H9 (cell line): ENCODE measurements around the gene HCFC1. TPM values are rescaled to one million over a fixed set of nuclear protein-coding genes. Genes with fewer than 3 reads are reported as not detected.

Experiments
- DNase-seq: peaks from one replicate; pipeline ENCODE4 v3.0.0-alpha.2; 2017
- H2AFZ ChIP-seq: one replicate; pipeline ENCODE4 v1.6.1; 2013; ENCODE audit warnings: mild to moderate bottlenecking, low read length, control low read depth, moderate library complexity
- H2AK5ac ChIP-seq: 2 replicates; pipeline ENCODE4 v1.6.1; 2013; ENCODE audit warnings: low read length, control low read depth, mixed read lengths; ENCODE audit not compliant: insufficient read length
- H2BK120ac ChIP-seq: one replicate; pipeline ENCODE4 v1.6.1; 2013; ENCODE audit warnings: low read depth, mild to moderate bottlenecking, low read length, control low read depth, inconsistent platforms; ENCODE audit not compliant: poor library complexity, severe bottlenecking
- H2BK12ac ChIP-seq: 2 replicates; pipeline ENCODE4 v1.6.1; 2013; ENCODE audit warnings: low read length, control low read depth, mixed read lengths, low read depth; ENCODE audit not compliant: insufficient read length
- H2BK15ac ChIP-seq: 2 replicates; pipeline ENCODE4 v1.6.1; 2013; ENCODE audit warnings: low read depth, low read length, control low read depth
- H2BK20ac ChIP-seq: one replicate; pipeline ENCODE4 v1.6.1; 2013; ENCODE audit warnings: low read depth, mild to moderate bottlenecking, low read length, control low read depth, inconsistent platforms; ENCODE audit not compliant: poor library complexity, severe bottlenecking
- H2BK5ac ChIP-seq: 2 replicates; pipeline ENCODE4 v1.6.1; 2013; ENCODE audit warnings: low read length, control low read depth, mixed read lengths; ENCODE audit not compliant: insufficient read length
- H3K14ac ChIP-seq: 2 replicates; pipeline ENCODE4 v1.6.1; 2013; ENCODE audit warnings: low read length, control low read depth; ENCODE audit not compliant: insufficient read depth
- H3K18ac ChIP-seq: 2 replicates; pipeline ENCODE4 v1.6.1; 2013; ENCODE audit warnings: low read depth, mild to moderate bottlenecking, mixed read lengths, low read length, control low read depth; ENCODE audit not compliant: insufficient read length
- H3K23ac ChIP-seq: 2 replicates; pipeline ENCODE4 v1.6.1; 2013; ENCODE audit warnings: low read length, control low read depth, mixed read lengths, low read depth; ENCODE audit not compliant: insufficient read length
- H3K23me2 ChIP-seq: 2 replicates; pipeline ENCODE4 v1.6.1; 2013; ENCODE audit warnings: low read depth, mild to moderate bottlenecking, mixed read lengths, low read length, control low read depth; ENCODE audit not compliant: insufficient read length, poor library complexity, severe bottlenecking
- H3K27ac ChIP-seq: 2 replicates; pipeline ENCODE4 v1.5.1; 2013; ENCODE audit warnings: low read length, control low read depth, mixed read lengths, low read depth; ENCODE audit not compliant: insufficient read length
- H3K27me3 ChIP-seq: 2 replicates; pipeline ENCODE4 v1.6.1; 2013; ENCODE audit warnings: low read length, control low read depth, inconsistent platforms; ENCODE audit not compliant: insufficient read depth
- H3K4ac ChIP-seq: 2 replicates; pipeline ENCODE4 v1.6.1; 2013; ENCODE audit warnings: low read depth, mild to moderate bottlenecking, control low read depth, inconsistent platforms, low read length, moderate library complexity
- H3K4me1 ChIP-seq: 2 replicates; pipeline ENCODE4 v1.6.1; 2013; ENCODE audit warnings: low read length, control low read depth, inconsistent platforms; ENCODE audit not compliant: insufficient read depth
- H3K4me2 ChIP-seq: 2 replicates; pipeline ENCODE4 v1.6.1; 2013; ENCODE audit warnings: low read length, control low read depth, mixed read lengths; ENCODE audit not compliant: insufficient read length, insufficient read depth
- H3K56ac ChIP-seq: 2 replicates; pipeline ENCODE4 v1.6.1; 2013; ENCODE audit warnings: low read depth, mild to moderate bottlenecking, mixed read lengths, low read length, control low read depth; ENCODE audit not compliant: insufficient read length
- H3K79me1 ChIP-seq: 2 replicates; pipeline ENCODE4 v1.6.1; 2013; ENCODE audit warnings: low read depth, mild to moderate bottlenecking, moderate library complexity, low read length, control low read depth, inconsistent platforms; ENCODE audit not compliant: insufficient read depth, poor library complexity, severe bottlenecking
- H3K79me2 ChIP-seq: 2 replicates; pipeline ENCODE4 v1.6.1; 2013; ENCODE audit warnings: low read length, control low read depth, inconsistent platforms; ENCODE audit not compliant: insufficient read depth
- H3K9ac ChIP-seq: 2 replicates; pipeline ENCODE4 v1.6.1; 2013; ENCODE audit warnings: low read length, control low read depth, mixed read lengths; ENCODE audit not compliant: insufficient read length; ENCODE audit errors: extremely low read depth
- H3K9me3 ChIP-seq: one replicate; pipeline ENCODE4 v1.6.1; 2013; ENCODE audit warnings: low read depth, low read length, inconsistent platforms; ENCODE audit not compliant: control insufficient read depth
- H3T11ph ChIP-seq: one replicate; pipeline ENCODE4 v1.6.1; 2013; ENCODE audit warnings: mild to moderate bottlenecking, low read length, control low read depth, inconsistent platforms
- H4K20me1 ChIP-seq: one replicate; pipeline ENCODE4 v1.6.1; 2013; ENCODE audit not compliant: control insufficient read depth, insufficient read length, insufficient read depth
- H4K5ac ChIP-seq: 2 replicates; pipeline ENCODE4 v1.6.1; 2013; ENCODE audit warnings: low read depth, mild to moderate bottlenecking, mixed read lengths, low read length, control low read depth; ENCODE audit not compliant: insufficient read length
- H4K8ac ChIP-seq: replicated peaks from 2 replicates; pipeline ENCODE4 v1.6.1; 2013; ENCODE audit warnings: low read length, control low read depth, mixed read lengths, low read depth; ENCODE audit not compliant: insufficient read length
- H4K91ac ChIP-seq: 2 replicates; pipeline ENCODE4 v1.6.1; 2013; ENCODE audit warnings: low read depth, mild to moderate bottlenecking, moderate library complexity, mixed read lengths, low read length, control low read depth; ENCODE audit not compliant: insufficient read length
- H3K27ac Mint-ChIP-seq, 3 experiments: 2 replicates in 2 of 3; 3 replicates in 1 of 3; pipeline ENCODE4 v1.8.0; 2020 to 2021; ENCODE audit warnings: mixed read lengths in 3 of 3, mild to moderate bottlenecking in 1 of 3, moderate library complexity in 1 of 3
- H3K27me3 Mint-ChIP-seq: 2 replicates; pipeline ENCODE4 v1.8.0; 2021; ENCODE audit warnings: low read depth, mild to moderate bottlenecking, moderate library complexity, mixed read lengths
- H3K36me3 Mint-ChIP-seq, 3 experiments: 2 replicates in 2 of 3; 3 replicates in 1 of 3; pipeline ENCODE4 v1.8.0; 2020 to 2021; ENCODE audit warnings: low read depth in 3 of 3, mixed read lengths in 3 of 3; ENCODE audit not compliant: insufficient read depth in 1 of 3
- H3K4me1 Mint-ChIP-seq, 2 experiments: 2 replicates each; pipeline ENCODE4 v1.8.0; 2020; ENCODE audit warnings: mixed read lengths in 2 of 2
- H3K4me3 Mint-ChIP-seq, 2 experiments: 2 replicates in 1 of 2; 3 replicates in 1 of 2; pipeline ENCODE4 v1.8.0; 2020 to 2021; ENCODE audit warnings: mild to moderate bottlenecking in 2 of 2, mixed read lengths in 2 of 2, moderate library complexity in 1 of 2
- H3K9me3 Mint-ChIP-seq, 2 experiments: 2 replicates in 1 of 2; 3 replicates in 1 of 2; pipeline ENCODE4 v1.8.0; 2020; ENCODE audit warnings: mild to moderate bottlenecking in 2 of 2, mixed read lengths in 2 of 2, moderate library complexity in 1 of 2
- WGBS: extraction: QIAGEN DNeasy Blood & Tissue Kit; methylation state at CpG from one replicate; pipeline ENCODE4 v1.1.7; 2013; ENCODE audit warnings: missing lambda C conversion rate, low lambda C conversion rate, mixed read lengths; ENCODE audit not compliant: insufficient read length; ENCODE audit errors: extremely low coverage; 5-methylcytosine and 5-hydroxymethylcytosine counted together
- total RNA-seq: library from RNA; stranded (reverse); gene quantifications from 2 replicates; pipeline ENCODE4 v1.2.1, GENCODE V29; 2021
- TF ChIP-seq, protein P1 (sequence below): fragments of 200-600 bp; sonication (generic); conservative IDR thresholded peaks from 3 replicates; pipeline ENCODE4 v1.8.0; 2021; ENCODE audit warnings: antibody characterized with exemption, mild to moderate bottlenecking

The HCFC1 gene
- total RNA-seq, 1 experiment from 2014 or later = 144 TPM

DNA sequence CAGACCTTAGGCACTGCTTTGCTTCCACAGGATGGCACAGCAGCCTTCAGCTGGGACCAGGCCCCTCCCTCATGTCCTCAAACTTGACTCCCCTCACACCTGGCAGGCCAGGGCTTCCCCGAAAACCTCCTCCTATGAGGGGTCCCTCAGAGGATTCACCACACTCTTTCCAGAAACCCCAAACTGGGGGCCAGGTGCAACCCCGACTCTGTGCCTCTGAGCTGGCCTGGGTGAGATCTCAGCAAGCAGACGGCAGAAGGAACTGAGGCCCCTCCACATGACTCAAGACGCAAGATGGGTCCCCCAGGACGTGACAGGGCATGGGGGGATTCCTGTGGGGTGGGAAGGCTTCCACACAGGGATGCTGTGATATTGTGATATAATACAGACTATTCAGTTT is 6.2 kb downstream of the HCFC1 start:
- H2AK5ac ChIP-seq = no peak overlapping the region

More for the DNA sequence above, 6.2 kb downstream of the HCFC1 start:
- peaks cover 0 to 3% of the 10 kb centered on the region in 2 experiments; a peak in 1 of 5 replicates for H3K9me3 Mint-ChIP-seq
- Histone ChIP-seq H2BK15ac (no peak overlapping the region), H4K5ac (no peak overlapping the region), H4K8ac (no peak overlapping the region), H3T11ph (no peak overlapping the region), H3K9ac (no peak overlapping the region), H2BK5ac (no peak overlapping the region), H3K9me3 (no peaks in the 10 kb centered on the region), H3K79me1 (peaks cover 5% of the 10 kb centered on the region), H4K91ac (no peak overlapping the region), H3K18ac (no peak overlapping the region), H2BK20ac (no peak overlapping the region), H4K20me1 (no peaks in the 10 kb centered on the region), H3K4me1 (peaks cover 4% of the 10 kb centered on the region; the same call in 1 of the 2 replicates), H3K4ac (no peak overlapping the region), H3K23me2 (peaks cover 13% of the 10 kb centered on the region), H2BK120ac (no peak overlapping the region), H3K4me2 (no peak overlapping the region), H2BK12ac (no peak overlapping the region), H3K14ac (no peak overlapping the region), H3K27ac (no peak overlapping the region), H2AFZ (no peak overlapping the region), H3K23ac (no peak overlapping the region), H3K56ac (no peak overlapping the region), H3K27me3 (no peaks in the 10 kb centered on the region), H3K79me2 (peaks cover 50% of the 10 kb centered on the region; the same call in 1 of the 2 replicates)
- peaks cover 34 to 67% (median 52%) of the 10 kb centered on the region in 3 experiments for H3K36me3 Mint-ChIP-seq
- H3K27ac Mint-ChIP-seq = peak overlapping the region in 2 of 3 experiments; percentile 36 to 70; a peak in 3 of 7 replicates
- peaks cover 1% of the 10 kb centered on the region; the same call in 1 of the 2 replicates for H3K27me3 Mint-ChIP-seq
- no peak overlapping the region for H3K4me3 Mint-ChIP-seq
- WGBS = no CpG with 5 or more reads among the region's 5 CpGs
- no peak for DNase-seq
- TF ChIP-seq, protein P1, sequence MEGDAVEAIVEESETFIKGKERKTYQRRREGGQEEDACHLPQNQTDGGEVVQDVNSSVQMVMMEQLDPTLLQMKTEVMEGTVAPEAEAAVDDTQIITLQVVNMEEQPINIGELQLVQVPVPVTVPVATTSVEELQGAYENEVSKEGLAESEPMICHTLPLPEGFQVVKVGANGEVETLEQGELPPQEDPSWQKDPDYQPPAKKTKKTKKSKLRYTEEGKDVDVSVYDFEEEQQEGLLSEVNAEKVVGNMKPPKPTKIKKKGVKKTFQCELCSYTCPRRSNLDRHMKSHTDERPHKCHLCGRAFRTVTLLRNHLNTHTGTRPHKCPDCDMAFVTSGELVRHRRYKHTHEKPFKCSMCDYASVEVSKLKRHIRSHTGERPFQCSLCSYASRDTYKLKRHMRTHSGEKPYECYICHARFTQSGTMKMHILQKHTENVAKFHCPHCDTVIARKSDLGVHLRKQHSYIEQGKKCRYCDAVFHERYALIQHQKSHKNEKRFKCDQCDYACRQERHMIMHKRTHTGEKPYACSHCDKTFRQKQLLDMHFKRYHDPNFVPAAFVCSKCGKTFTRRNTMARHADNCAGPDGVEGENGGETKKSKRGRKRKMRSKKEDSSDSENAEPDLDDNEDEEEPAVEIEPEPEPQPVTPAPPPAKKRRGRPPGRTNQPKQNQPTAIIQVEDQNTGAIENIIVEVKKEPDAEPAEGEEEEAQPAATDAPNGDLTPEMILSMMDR = no peak
- H3K4me1 Mint-ChIP-seq = peaks cover 29 to 38% of the 10 kb centered on the region in 2 experiments
